Suprapubic skin (tissue), 4 donors: ENCODE data around the gene C2CD4D. TPM values are rescaled to one million over a fixed set of nuclear protein-coding genes. Genes with fewer than 3 reads are reported as not detected.

Experiments used
- DNase-seq, 2 donors: peaks; one replicate each; pipeline ENCODE4 v3.0.0-alpha.2; 2019; ENCODE audit warnings: low spot score in 2 of 2
- H3K27ac ChIP-seq: fragments of 200-600 bp; sonication (generic); one replicate; pipeline ENCODE4 v1.5.1; 2019
- H3K27me3 ChIP-seq: fragments of 200-600 bp; sonication (generic); one replicate; pipeline ENCODE4 v1.5.1; 2019
- H3K36me3 ChIP-seq: fragments of 200-600 bp; sonication (generic); one replicate; pipeline ENCODE4 v1.5.1; 2019
- H3K4me1 ChIP-seq: fragments of 200-600 bp; sonication (generic); one replicate; pipeline ENCODE4 v1.5.1; 2019
- H3K4me3 ChIP-seq: fragments of 200-600 bp; sonication (generic); one replicate; pipeline ENCODE4 v1.5.1; 2019; ENCODE audit warnings: mild to moderate bottlenecking
- H3K9me3 ChIP-seq: fragments of 200-600 bp; sonication (generic); one replicate; pipeline ENCODE4 v1.5.1; 2019
- CTCF ChIP-seq, 2 donors: fragments of 200-600 bp in 1 of 2; fragments of 450-650 bp in 1 of 2; sonication (generic) in 1 of 2; IDR thresholded peaks; one replicate each; pipeline ENCODE4 v1.5.1; 2016 to 2019; ENCODE audit warnings: antibody characterized with exemption in 2 of 2, mild to moderate bottlenecking in 1 of 2, moderate library complexity in 1 of 2
- EP300 ChIP-seq: sonication (generic); formaldehyde crosslinking; IDR thresholded peaks from one replicate; pipeline ENCODE4 v1.6.1; 2017; ENCODE audit warnings: antibody characterized with exemption
- POLR2A ChIP-seq, 2 donors: fragments of 450-650 bp; IDR thresholded peaks; one replicate each; pipeline ENCODE4 v1.6.1; 2017; ENCODE audit warnings: antibody characterized with exemption in 2 of 2, mild to moderate bottlenecking in 2 of 2, moderate library complexity in 2 of 2
- POLR2AphosphoS5 ChIP-seq, 3 donors: sonication (generic); formaldehyde crosslinking; IDR thresholded peaks; one replicate each; pipeline ENCODE4 v1.6.1; 2017; ENCODE audit warnings: antibody characterized with exemption in 3 of 3
- WGBS: methylation state at CpG from one replicate; pipeline ENCODE4 v1.1.5; 2018; 5-methylcytosine and 5-hydroxymethylcytosine counted together
- total RNA-seq, 4 donors: library from RNA; depleted of rRNA; stranded (reverse); fragments of >200 nt; gene quantifications; one replicate each; pipeline ENCODE4 v1.1.0, GENCODE V29; 2016

C2CD4D gene
- total RNA-seq, 4 donors from 2014 or later, result 0.68 to 7.3 (median 2.1) TPM

GRCh38 chr1:151849871-151850270 lies 10.3 kb upstream of the C2CD4D start:
- no peak for TF ChIP-seq CTCF (IDR thresholded peaks at IDR 0.05)
- TF ChIP-seq POLR2A (IDR thresholded peaks at IDR 0.05), result no peak
- no peak for TF ChIP-seq EP300
- TF ChIP-seq POLR2AphosphoS5 (IDR thresholded peaks at IDR 0.05), result no peak
- Histone ChIP-seq H3K27me3 (no peaks in the 10 kb centered on the region), H3K27ac (no peak overlapping the region), H3K36me3 (no peaks in the 10 kb centered on the region), H3K9me3 (no peaks in the 10 kb centered on the region), H3K4me3 (no peak overlapping the region), H3K4me1 (peaks cover 39% of the 10 kb centered on the region)
- no peak for DNase-seq

- no peaks in the 10 kb centered on the region for H3K9me3 ChIP-seq
- H3K4me1 ChIP-seq, result peaks cover 37% of the 10 kb centered on the region
- 30% methylated on average over 3 of the region's 3 CpGs for WGBS
- H3K27me3 ChIP-seq, result no peaks in the 10 kb centered on the region
- no peaks in the 10 kb centered on the region for H3K36me3 ChIP-seq
- no peak for TF ChIP-seq EP300
- TF ChIP-seq POLR2AphosphoS5 (IDR thresholded peaks at IDR 0.05), result no peak
- TF ChIP-seq CTCF (IDR thresholded peaks at IDR 0.05), result no peak
- TF ChIP-seq POLR2A (IDR thresholded peaks at IDR 0.05), result no peak
- H3K4me3 ChIP-seq, result no peak overlapping the region
- no peak for DNase-seq
- peak overlapping the region; percentile 41 for H3K27ac ChIP-seq
Observed at GRCh38 chr1:151849126-151849525, 9.5 kb upstream of the C2CD4D start.

GRCh38 chr1:151847867-151848596 lies 8.4 kb upstream of the C2CD4D start:
- H3K27me3 ChIP-seq, result no peaks in the 10 kb centered on the region
- no peaks in the 10 kb centered on the region for H3K36me3 ChIP-seq
- no peak for DNase-seq
- peaks cover 30% of the 10 kb centered on the region for H3K4me1 ChIP-seq
- no peak for TF ChIP-seq POLR2A (IDR thresholded peaks at IDR 0.05)
- TF ChIP-seq EP300, result no peak
- no peak for TF ChIP-seq CTCF (IDR thresholded peaks at IDR 0.05)
- 62% methylated on average over 11 of the region's 11 CpGs for WGBS
- no peaks in the 10 kb centered on the region for H3K9me3 ChIP-seq
- H3K27ac ChIP-seq, result no peak overlapping the region
- no peak overlapping the region for H3K4me3 ChIP-seq

GRCh38 chr1:151846686-151847237 lies 7.1 kb upstream of the C2CD4D start:
- TF ChIP-seq CTCF (IDR thresholded peaks at IDR 0.05) (no peak), POLR2A (IDR thresholded peaks at IDR 0.05) (no peak), POLR2AphosphoS5 (IDR thresholded peaks at IDR 0.05) (no peak), EP300 (no peak)
- no peak overlapping the region for H3K27ac ChIP-seq
- 87% methylated on average over 8 of the region's 8 CpGs for WGBS
- peaks cover 23% of the 10 kb centered on the region for H3K4me1 ChIP-seq
- no peaks in the 10 kb centered on the region for H3K9me3 ChIP-seq
- no peaks in the 10 kb centered on the region for H3K27me3 ChIP-seq
- no peaks in the 10 kb centered on the region for H3K36me3 ChIP-seq
- no peak overlapping the region for H3K4me3 ChIP-seq
- peak in 1 of 2 donors; percentile 31 for DNase-seq

- 77% methylated on average over 6 of the region's 6 CpGs for WGBS
- Histone ChIP-seq H3K27me3 (no peaks in the 10 kb centered on the region), H3K36me3 (no peaks in the 10 kb centered on the region), H3K4me3 (no peak overlapping the region), H3K27ac (no peak overlapping the region), H3K4me1 (peaks cover 21% of the 10 kb centered on the region), H3K9me3 (no peaks in the 10 kb centered on the region)
- no peak for DNase-seq
- TF ChIP-seq POLR2AphosphoS5 (IDR thresholded peaks at IDR 0.05) (no peak), EP300 (no peak), CTCF (IDR thresholded peaks at IDR 0.05) (no peak), POLR2A (IDR thresholded peaks at IDR 0.05) (no peak)
Observed at GRCh38 chr1:151846062-151846568, 6.5 kb upstream of the C2CD4D start.
